Panc1 (cell line): ENCODE data around the gene GPR148. TPM values are rescaled to one million over a fixed set of nuclear protein-coding genes. Genes with fewer than 3 reads are reported as not detected.

ENCODE experiments used
- ATAC-seq: fragments of 200-7000 bp; cut with Tn5 transposase; 2 replicates; pipeline ENCODE4 v1.9.1; 2020; ENCODE audit warnings: mild to moderate bottlenecking, moderate library complexity
- BruUV-seq: library from RNA; stranded (reverse); fragments of 400-500 nt; replicated peaks from 2 replicates; lab custom pipeline; 2021; lab: Mats Ljungman, UMichigan
- CTCF ChIA-PET: fragments of 300-600 bp; sonication (Branson Sonifier 250); formaldehyde crosslinking; loops from one replicate; lab custom pipeline; 2022; ENCODE audit warnings: antibody characterized with exemption; lab: Charles Lee
- POLR2A ChIA-PET: fragments of 300-600 bp; sonication (Branson Sonifier 250); formaldehyde crosslinking; loops from one replicate; lab custom pipeline; 2022; ENCODE audit warnings: antibody characterized with exemption; lab: Charles Lee
- DNase-seq: peaks from one replicate; pipeline ENCODE4 v3.0.0-alpha.2; 2010; ENCODE audit warnings: low read depth, low spot score
- H3K27ac ChIP-seq: 2 replicates; pipeline ENCODE4 v1.5.1; 2011; ENCODE audit warnings: mild to moderate bottlenecking, low read length, inconsistent platforms
- H3K27me3 ChIP-seq: fragments of 200-500 bp; sonication (Bioruptor generic); 2 replicates; pipeline ENCODE4 v1.6.0; 2014; ENCODE audit warnings: low read length, inconsistent platforms; ENCODE audit not compliant: control insufficient read depth, insufficient read depth
- H3K36me3 ChIP-seq: fragments of 200-500 bp; sonication (Bioruptor generic); 2 replicates; pipeline ENCODE4 v1.5.1; 2014; ENCODE audit warnings: inconsistent platforms, mild to moderate bottlenecking, low read length, moderate library complexity; ENCODE audit not compliant: control insufficient read depth, insufficient read depth
- H3K4me1 ChIP-seq: 2 replicates; pipeline ENCODE4 v1.5.1; 2011; ENCODE audit warnings: inconsistent platforms, mild to moderate bottlenecking, low read length, moderate library complexity; ENCODE audit not compliant: control insufficient read depth, insufficient read depth
- H3K4me3 ChIP-seq, 2 experiments: 2 replicates each; pipeline ENCODE4 v1.5.1; 2011 to 2012; ENCODE audit warnings: low read depth in 2 of 2, low read length in 2 of 2, mild to moderate bottlenecking in 2 of 2, inconsistent platforms in 1 of 2, moderate library complexity in 1 of 2
- H3K9me3 ChIP-seq: fragments of 200-500 bp; sonication (Bioruptor generic); 2 replicates; pipeline ENCODE4 v1.5.1; 2014; ENCODE audit warnings: low read depth, mild to moderate bottlenecking, inconsistent platforms, low read length, moderate library complexity; ENCODE audit not compliant: control insufficient read depth, insufficient read depth
- POLR2AphosphoS5 ChIP-seq: IDR thresholded peaks from 2 replicates; pipeline ENCODE4 v1.6.1; 2012; ENCODE audit warnings: mild to moderate bottlenecking, low read depth, low read length, moderate library complexity
- SIN3A ChIP-seq: IDR thresholded peaks from 2 replicates; pipeline ENCODE4 v1.6.1; 2012; ENCODE audit warnings: low read depth, mild to moderate bottlenecking, low read length, moderate library complexity, borderline replicate concordance; ENCODE audit not compliant: insufficient read depth
- TCF7L2 ChIP-seq: IDR thresholded peaks from 2 replicates; pipeline ENCODE4 v1.6.1; 2011; ENCODE audit warnings: mild to moderate bottlenecking, low read depth, low read length, inconsistent platforms
- in situ Hi-C: cut with HindIII; loops from 2 replicates; pipeline ENCODE4 v1.10.0; 2016; ENCODE audit warnings: low sequenced_read_pairs, low pct_unique_long_range_greater_than_20kb
- intact Hi-C: fragments of 100-400 bp; cut with micrococcal nuclease; formaldehyde crosslinking; loops from one replicate; pipeline ENCODE4 v1.10.0; 2022; ENCODE audit not compliant: unreplicated experiment
- total RNA-seq: library from RNA; stranded (reverse); gene quantifications from one replicate; pipeline ENCODE4 v1.2.1, GENCODE V29; 2021; ENCODE audit not compliant: unreplicated experiment
- TF ChIP-seq, protein P1 (sequence below): fragments of 450-650 bp; IDR thresholded peaks from 2 replicates; pipeline ENCODE4 v1.5.1; 2017; ENCODE audit warnings: mild to moderate bottlenecking
- TF ChIP-seq, protein P2 (sequence below), 2 experiments: IDR thresholded peaks; 2 replicates each; pipeline ENCODE4 v1.6.1; 2011 to 2012; ENCODE audit warnings: low read depth in 2 of 2, control low read depth in 1 of 2, low read length in 1 of 2, mild to moderate bottlenecking in 1 of 2, moderate library complexity in 1 of 2; ENCODE audit not compliant: insufficient read depth in 1 of 2

GPR148 gene
- total RNA-seq, 1 experiment from 2014 or later: not detected

DNA sequence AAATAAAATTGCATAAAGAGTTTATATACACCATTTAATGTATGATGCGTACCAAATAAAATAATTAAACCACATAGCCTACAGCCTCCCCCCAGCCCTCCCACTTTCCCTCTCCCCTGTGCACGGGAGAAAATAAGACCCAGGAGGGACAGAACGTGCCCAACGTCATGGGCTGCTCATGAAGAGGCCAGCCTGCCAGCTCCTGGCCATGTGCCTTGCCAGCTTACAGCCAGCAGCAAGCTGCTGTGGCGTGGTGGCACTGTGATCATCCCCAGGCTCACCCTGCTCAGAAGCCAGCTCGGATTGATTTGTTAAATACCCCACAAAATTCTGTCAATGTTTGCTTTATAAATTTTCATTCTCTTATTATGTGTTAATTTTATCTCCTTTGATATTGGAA is 7.6 kb downstream of the GPR148 start:
- intact Hi-C loops (no loop called here), in situ Hi-C loops (no loop called here)
- Histone ChIP-seq H3K27ac (no peak overlapping the region), H3K4me1 (no peaks in the 10 kb centered on the region), H3K9me3 (no peaks in the 10 kb centered on the region), H3K36me3 (no peaks in the 10 kb centered on the region), H3K4me3 (no peak overlapping the region), H3K27me3 (0 out of 2 replicates have a peak, but pooled peaks cover 2% of the 10 kb centered on the region)
- ATAC-seq (no peak), DNase-seq (no peak)
- CTCF ChIA-PET: no interaction called here
- TF ChIP-seq, protein P1, sequence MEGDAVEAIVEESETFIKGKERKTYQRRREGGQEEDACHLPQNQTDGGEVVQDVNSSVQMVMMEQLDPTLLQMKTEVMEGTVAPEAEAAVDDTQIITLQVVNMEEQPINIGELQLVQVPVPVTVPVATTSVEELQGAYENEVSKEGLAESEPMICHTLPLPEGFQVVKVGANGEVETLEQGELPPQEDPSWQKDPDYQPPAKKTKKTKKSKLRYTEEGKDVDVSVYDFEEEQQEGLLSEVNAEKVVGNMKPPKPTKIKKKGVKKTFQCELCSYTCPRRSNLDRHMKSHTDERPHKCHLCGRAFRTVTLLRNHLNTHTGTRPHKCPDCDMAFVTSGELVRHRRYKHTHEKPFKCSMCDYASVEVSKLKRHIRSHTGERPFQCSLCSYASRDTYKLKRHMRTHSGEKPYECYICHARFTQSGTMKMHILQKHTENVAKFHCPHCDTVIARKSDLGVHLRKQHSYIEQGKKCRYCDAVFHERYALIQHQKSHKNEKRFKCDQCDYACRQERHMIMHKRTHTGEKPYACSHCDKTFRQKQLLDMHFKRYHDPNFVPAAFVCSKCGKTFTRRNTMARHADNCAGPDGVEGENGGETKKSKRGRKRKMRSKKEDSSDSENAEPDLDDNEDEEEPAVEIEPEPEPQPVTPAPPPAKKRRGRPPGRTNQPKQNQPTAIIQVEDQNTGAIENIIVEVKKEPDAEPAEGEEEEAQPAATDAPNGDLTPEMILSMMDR: no peak
- TF ChIP-seq POLR2AphosphoS5: no peak
- no peak for TF ChIP-seq SIN3A
- no peak for TF ChIP-seq TCF7L2
- TF ChIP-seq, protein P2, sequence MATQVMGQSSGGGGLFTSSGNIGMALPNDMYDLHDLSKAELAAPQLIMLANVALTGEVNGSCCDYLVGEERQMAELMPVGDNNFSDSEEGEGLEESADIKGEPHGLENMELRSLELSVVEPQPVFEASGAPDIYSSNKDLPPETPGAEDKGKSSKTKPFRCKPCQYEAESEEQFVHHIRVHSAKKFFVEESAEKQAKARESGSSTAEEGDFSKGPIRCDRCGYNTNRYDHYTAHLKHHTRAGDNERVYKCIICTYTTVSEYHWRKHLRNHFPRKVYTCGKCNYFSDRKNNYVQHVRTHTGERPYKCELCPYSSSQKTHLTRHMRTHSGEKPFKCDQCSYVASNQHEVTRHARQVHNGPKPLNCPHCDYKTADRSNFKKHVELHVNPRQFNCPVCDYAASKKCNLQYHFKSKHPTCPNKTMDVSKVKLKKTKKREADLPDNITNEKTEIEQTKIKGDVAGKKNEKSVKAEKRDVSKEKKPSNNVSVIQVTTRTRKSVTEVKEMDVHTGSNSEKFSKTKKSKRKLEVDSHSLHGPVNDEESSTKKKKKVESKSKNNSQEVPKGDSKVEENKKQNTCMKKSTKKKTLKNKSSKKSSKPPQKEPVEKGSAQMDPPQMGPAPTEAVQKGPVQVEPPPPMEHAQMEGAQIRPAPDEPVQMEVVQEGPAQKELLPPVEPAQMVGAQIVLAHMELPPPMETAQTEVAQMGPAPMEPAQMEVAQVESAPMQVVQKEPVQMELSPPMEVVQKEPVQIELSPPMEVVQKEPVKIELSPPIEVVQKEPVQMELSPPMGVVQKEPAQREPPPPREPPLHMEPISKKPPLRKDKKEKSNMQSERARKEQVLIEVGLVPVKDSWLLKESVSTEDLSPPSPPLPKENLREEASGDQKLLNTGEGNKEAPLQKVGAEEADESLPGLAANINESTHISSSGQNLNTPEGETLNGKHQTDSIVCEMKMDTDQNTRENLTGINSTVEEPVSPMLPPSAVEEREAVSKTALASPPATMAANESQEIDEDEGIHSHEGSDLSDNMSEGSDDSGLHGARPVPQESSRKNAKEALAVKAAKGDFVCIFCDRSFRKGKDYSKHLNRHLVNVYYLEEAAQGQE (IDR thresholded peaks at IDR 0.05; ENCODE audit: insufficient read depth in 1 of 2, low read depth in 2 of 2, low read length in 1 of 2): no peak
- BruUV-seq: no TSS peak
- POLR2A ChIA-PET: no interaction called here

DNA sequence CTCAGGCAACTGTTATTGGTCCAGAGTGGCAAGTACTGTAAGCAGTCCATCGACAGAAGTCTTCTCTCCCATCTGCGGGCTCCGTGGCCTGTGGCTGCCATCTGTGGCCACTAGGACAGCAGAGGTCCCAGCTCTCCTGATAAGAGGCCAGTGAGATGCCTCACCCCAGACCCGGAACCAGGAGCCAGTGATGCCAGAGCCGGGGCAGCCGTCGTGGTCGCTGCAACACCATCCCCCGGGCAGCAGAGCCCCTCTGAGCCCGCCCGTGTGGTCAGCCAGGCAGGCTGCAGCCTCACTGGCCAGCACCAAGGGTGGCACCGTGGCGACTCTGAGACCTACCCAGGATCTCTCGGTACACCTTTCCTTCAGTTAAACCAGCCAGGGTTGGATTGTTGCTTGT is 8.7 kb downstream of the GPR148 start:
- intact Hi-C loops (no loop called here), in situ Hi-C loops (no loop called here)
- ChIA-PET CTCF (no interaction called here), POLR2A (no interaction called here)
- DNase-seq: no peak
- Histone ChIP-seq H3K4me3 (no peak overlapping the region), H3K27ac (no peak overlapping the region), H3K36me3 (no peaks in the 10 kb centered on the region), H3K9me3 (no peaks in the 10 kb centered on the region), H3K4me1 (no peaks in the 10 kb centered on the region), H3K27me3 (peaks cover 5% of the 10 kb centered on the region; the same call in 1 of the 2 replicates)
- BruUV-seq: no TSS peak
- ATAC-seq: peak; percentile 17; the same call in 1 of the 2 replicates
- TF ChIP-seq POLR2AphosphoS5 (no peak), SIN3A (no peak), TCF7L2 (no peak)
- TF ChIP-seq, protein P2 (IDR thresholded peaks at IDR 0.05; ENCODE audit: insufficient read depth in 1 of 2, low read depth in 2 of 2, low read length in 1 of 2): no peak
- TF ChIP-seq, protein P1: no peak
